ENCODE results near the gene PITPNC1.
"Not testable (repeated sequence)": the region's sequence is repeated elsewhere in the genome, so short reads cannot be mapped to it uniquely, and the experiment has no call there.

The PITPNC1 gene

DNA sequence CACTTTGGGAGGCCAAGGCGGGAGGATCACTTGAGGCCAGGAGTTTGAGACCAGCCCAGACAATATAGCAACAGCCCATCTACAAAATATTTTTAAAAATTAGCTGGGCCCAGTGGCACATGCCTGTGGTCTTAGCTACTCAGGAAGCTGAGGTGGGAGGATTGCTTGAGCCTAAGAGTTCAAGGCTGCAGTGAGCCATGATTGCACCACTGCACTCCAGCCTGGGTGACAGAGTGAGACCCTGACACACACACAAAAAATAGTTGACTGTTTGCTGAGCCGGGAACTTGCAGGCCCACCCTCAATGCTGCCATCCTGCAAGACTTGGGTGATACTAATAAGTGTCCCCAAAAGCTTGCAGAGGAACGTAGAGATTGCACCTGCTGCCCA lies 271.8 kb downstream of the PITPNC1 start:
- not testable (repeated sequence) for H3K9me3 Mint-ChIP-seq, H3K27me3 Mint-ChIP-seq, H3K27ac Mint-ChIP-seq, ATAC-seq, H3K4me3 Mint-ChIP-seq
- Mint-ChIP-seq H3K36me3 (peaks cover 19% of the 10 kb centered on the region), H3K4me1 (peaks cover 19% of the 10 kb centered on the region)

DNA sequence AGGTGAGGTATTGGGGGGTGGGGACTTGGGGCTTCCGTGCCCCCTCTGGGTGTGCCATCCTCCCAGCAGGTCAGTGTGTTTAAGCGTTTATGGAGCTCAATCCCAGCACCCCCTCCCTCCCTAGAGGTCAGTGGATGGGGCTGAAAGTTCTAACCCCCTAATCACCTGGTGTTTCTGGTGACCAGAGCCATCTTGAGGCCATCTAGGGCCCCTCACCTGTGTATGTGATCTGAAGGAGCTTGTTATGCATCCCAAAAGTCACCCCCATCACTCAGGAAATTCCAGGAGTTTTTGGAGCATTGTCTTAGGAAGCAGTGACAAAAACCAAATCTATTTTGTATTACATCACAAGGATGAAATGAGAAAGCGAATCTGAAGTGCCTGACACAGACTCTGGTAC lies 272.8 kb downstream of the PITPNC1 start:
- no peaks in the 10 kb centered on the region for H3K9me3 Mint-ChIP-seq
- peaks cover 22% of the 10 kb centered on the region for H3K36me3 Mint-ChIP-seq
- H3K4me1 Mint-ChIP-seq = peaks cover 19% of the 10 kb centered on the region
- H3K27ac Mint-ChIP-seq = peak overlapping the region; percentile 89
- H3K27me3 Mint-ChIP-seq = no peaks in the 10 kb centered on the region
- no peak for ATAC-seq
- H3K4me3 Mint-ChIP-seq = no peak overlapping the region

DNA sequence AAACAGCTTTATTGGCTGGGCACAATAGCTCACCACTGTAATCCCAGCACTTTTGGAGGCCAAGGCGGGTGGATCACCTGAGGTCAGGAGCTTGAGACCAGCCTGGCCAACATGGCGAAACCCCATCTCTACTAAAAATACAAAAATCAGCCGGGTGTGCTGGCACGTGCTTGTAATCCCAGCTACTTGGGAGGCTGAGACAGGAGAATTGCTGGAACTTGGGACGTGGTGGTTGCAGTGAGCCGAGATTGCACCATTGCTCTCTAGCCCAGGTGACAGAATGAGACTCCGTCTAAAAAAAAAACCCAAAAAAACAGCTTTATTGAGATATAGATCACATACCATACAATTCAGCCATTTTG lies 274.1 kb downstream of the PITPNC1 start:
- H3K4me1 Mint-ChIP-seq = peaks cover 25% of the 10 kb centered on the region
- H3K27me3 Mint-ChIP-seq, H3K9me3 Mint-ChIP-seq, ATAC-seq: not testable (repeated sequence)
- H3K4me3 Mint-ChIP-seq = peak overlapping the region; percentile 38
- peak overlapping the region; percentile 89 for H3K27ac Mint-ChIP-seq
- peaks cover 22% of the 10 kb centered on the region for H3K36me3 Mint-ChIP-seq

DNA sequence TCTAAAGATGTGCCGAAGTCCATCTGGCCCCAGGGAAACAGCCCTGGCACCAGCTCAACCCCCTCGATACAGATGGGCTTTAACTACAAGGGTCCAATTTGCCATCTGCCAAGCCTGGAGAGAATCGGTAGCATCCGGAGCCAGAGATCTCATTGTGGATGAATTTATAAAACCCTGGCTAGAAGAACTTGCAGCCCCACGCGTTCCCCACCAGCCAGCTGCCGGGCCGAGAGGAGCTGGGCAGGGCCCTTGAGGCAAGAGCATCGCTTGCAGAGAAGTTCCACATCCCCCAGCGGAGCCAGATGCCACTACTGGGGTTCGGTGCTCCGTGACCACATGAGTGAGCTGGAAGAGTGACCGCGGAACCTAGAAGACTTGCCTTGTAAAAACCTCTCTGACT lies 275.4 kb downstream of the PITPNC1 start:
- Mint-ChIP-seq H3K4me1 (peaks cover 34% of the 10 kb centered on the region), H3K27ac (peak overlapping the region; percentile 89), H3K9me3 (no peaks in the 10 kb centered on the region), H3K4me3 (no peak overlapping the region), H3K27me3 (no peaks in the 10 kb centered on the region), H3K36me3 (peaks cover 22% of the 10 kb centered on the region)
- no peak for ATAC-seq

DNA sequence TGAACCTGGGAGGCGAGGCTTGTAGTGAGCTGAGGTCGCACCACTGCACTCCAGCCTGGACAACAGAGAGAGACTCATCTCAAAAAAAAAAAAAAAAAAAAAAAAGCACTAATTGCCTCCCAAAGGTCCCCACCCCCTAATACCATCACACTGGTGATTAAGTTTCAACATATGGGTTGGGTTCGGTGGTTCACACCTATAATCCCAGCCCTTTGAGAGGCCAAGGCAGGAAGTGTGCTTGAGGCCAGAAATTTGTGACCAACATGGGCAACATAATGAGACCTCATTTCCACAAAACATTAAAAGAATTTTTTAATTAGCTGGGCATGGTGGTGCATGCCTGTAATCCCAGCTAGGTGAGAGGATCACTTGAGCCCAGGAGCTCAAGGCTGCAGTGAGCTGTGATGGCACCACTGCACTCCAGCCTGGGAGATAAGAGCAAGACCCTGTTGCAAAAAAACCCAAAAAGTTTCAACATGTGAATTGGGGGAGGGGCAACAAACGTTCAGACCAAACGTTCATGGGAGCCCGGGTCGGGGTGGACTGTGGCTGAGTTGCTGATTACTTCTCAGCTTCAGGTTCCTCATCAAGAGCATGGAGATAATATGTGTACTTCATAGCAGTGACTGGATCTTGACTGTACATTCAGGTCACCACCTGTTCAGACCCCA lies 278.5 kb downstream of the PITPNC1 start:
- Mint-ChIP-seq H3K36me3 (peaks cover 42% of the 10 kb centered on the region), H3K4me3 (no peak overlapping the region), H3K27ac (peak overlapping the region; percentile 71), H3K9me3 (peaks cover 13% of the 10 kb centered on the region), H3K27me3 (no peaks in the 10 kb centered on the region), H3K4me1 (peaks cover 26% of the 10 kb centered on the region)
- no peak for ATAC-seq

DNA sequence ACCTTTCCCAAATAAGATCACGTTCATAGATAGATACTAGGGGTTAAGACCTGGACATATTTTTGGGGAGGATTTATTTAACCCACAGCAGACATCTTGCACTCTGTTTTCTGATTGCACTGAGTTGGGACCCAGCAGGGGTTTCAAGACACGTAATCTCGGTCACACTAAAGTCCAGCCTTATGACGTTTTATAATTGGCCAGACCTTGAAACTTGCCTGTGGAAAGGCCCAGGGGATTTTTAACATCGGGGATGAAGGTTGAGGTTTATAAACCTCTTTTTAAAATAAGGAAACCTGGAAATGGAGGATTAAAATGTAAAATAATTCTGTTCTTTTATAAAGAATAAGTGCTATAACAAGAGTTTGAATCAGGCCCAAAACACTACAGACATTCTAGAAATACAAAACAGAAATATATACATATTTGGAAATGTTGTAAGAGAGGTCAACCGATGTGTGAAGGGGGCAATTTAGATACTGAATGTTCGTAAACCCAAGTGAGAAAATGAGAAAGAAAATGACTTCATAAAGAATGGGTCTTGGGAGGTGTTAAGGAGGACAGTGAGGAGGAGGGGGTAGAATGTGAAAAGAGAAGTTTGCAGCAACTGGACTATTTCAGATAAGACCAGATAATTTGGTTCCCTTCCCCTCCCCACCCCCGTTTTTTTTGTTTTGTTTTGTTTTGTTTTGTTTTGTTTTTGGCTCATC lies 279.6 kb downstream of the PITPNC1 start:
- Mint-ChIP-seq H3K27ac (peak overlapping the region; percentile 71), H3K9me3 (peaks cover 13% of the 10 kb centered on the region), H3K27me3 (no peaks in the 10 kb centered on the region), H3K4me1 (peaks cover 16% of the 10 kb centered on the region), H3K4me3 (no peak overlapping the region), H3K36me3 (peaks cover 50% of the 10 kb centered on the region)
- ATAC-seq = peak; percentile 76

DNA sequence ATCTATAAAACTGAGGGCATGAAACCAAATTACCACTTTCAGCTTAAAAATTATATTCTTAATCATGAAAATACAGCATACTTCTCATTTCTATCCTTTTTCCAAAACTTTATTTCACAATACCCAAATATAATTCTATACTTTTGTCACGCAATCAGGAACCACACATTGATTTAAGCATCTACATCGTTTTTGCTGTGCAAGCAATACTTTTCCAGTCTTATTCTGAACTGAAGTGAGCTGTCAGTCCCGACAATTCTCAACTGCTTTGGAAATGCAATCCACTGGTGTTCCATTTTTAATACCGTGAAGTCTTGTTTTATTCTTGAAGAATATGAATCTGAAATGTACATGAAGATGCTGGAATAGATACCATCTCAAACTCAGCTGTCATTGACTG lies 280.5 kb downstream of the PITPNC1 start:
- H3K27ac Mint-ChIP-seq = peak overlapping the region; percentile 71
- no peak for ATAC-seq
- H3K27me3 Mint-ChIP-seq = no peaks in the 10 kb centered on the region
- peaks cover 15% of the 10 kb centered on the region for H3K4me1 Mint-ChIP-seq
- peaks cover 47% of the 10 kb centered on the region for H3K36me3 Mint-ChIP-seq
- H3K9me3 Mint-ChIP-seq = peaks cover 13% of the 10 kb centered on the region
- no peak overlapping the region for H3K4me3 Mint-ChIP-seq

DNA sequence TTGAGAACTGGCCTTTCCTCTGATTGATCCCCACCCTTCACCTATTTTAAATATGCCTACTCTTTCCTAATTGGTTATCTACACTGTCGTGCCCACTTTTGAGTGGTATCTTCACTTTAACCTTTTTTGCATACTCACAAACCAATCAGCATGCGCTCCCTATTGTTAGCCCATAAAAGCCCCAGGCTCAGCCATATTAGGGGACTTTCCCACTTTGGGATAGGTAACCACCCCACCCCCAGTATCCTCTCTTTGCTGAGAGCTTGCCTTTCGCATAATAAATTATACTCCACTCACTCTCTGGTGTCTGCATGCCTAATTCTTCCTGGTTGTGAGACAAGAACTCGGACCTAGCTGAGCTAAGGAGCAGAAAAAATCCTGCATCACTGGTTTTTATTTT lies 281.2 kb downstream of the PITPNC1 start:
- Mint-ChIP-seq H3K9me3 (peaks cover 13% of the 10 kb centered on the region), H3K36me3 (peaks cover 44% of the 10 kb centered on the region), H3K27me3 (no peaks in the 10 kb centered on the region), H3K4me1 (peaks cover 15% of the 10 kb centered on the region), H3K4me3 (no peak overlapping the region), H3K27ac (no peak overlapping the region)
- no peak for ATAC-seq

DNA sequence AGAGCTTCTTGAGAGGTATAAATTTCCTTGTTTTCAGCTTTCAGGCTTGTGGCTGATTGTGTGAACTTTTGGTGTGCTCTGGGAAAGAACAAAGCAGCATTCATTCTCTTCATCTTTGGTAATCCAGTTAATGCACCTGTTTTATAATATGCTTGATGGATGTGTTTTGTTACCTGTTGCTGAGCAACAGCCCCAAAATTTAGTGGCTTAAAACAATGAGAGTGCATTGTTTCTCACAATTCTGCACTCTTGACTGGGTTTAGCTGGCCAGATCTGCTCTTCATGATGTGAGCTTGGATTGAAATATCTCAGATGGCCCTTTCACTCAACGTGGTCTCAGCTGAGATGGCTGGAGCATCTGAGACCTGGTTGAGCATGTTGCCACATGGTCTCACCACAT lies 281.9 kb downstream of the PITPNC1 start:
- Mint-ChIP-seq H3K27ac (no peak overlapping the region), H3K4me3 (no peak overlapping the region), H3K9me3 (peaks cover 13% of the 10 kb centered on the region), H3K36me3 (peaks cover 36% of the 10 kb centered on the region), H3K4me1 (peaks cover 15% of the 10 kb centered on the region), H3K27me3 (no peaks in the 10 kb centered on the region)
- ATAC-seq = no peak

DNA sequence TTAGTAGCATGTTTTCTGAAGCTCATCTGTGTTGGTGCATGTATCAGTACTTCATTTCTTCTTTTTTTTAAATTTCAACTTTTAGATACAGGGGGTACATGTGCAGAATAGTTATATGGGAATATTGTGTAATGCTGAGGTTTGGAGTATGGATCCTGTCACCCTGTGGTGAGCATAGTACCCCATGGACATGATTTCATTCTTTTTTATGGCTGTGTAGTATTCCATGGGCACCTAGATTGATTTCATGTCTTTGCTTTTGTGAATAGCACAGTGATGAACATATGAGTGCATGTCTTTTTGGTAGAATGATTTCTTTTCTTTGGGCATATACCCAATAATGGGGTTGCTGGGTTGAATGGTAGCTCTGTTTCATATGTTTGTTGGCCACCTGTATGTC lies 285.6 kb downstream of the PITPNC1 start:
- H3K36me3 Mint-ChIP-seq = peaks cover 32% of the 10 kb centered on the region
- H3K27ac Mint-ChIP-seq = no peak overlapping the region
- no peaks in the 10 kb centered on the region for H3K4me1 Mint-ChIP-seq

DNA sequence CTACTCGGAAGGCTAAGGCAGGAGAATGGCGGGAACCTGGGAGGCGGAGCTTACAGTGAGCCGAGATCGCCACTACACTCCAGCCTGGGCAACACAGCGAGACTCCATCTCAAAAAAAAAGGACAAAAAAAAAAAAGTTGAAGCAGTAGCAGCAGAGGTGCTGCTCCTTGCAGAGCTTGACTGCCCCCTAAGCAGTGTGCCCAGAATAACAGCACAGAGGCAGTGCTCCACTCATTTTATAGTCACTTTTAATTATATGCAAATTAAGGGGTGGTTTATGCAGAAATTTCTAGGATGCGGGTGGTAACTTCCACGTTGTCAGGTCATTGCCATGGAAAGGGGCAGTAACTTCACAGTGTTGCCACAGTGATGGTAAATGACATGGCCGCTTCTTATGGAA lies 286.4 kb downstream of the PITPNC1 start:
- peaks cover 10% of the 10 kb centered on the region for H3K9me3 Mint-ChIP-seq
- H3K27me3 Mint-ChIP-seq = no peaks in the 10 kb centered on the region
- ATAC-seq = no peak
- no peaks in the 10 kb centered on the region for H3K4me1 Mint-ChIP-seq
- no peak overlapping the region for H3K27ac Mint-ChIP-seq
- no peak overlapping the region for H3K4me3 Mint-ChIP-seq
- H3K36me3 Mint-ChIP-seq = peaks cover 29% of the 10 kb centered on the region

More for the DNA sequence above, 285.6 kb downstream of the PITPNC1 start:
- peaks cover 11% of the 10 kb centered on the region for H3K9me3 Mint-ChIP-seq
- no peak overlapping the region for H3K4me3 Mint-ChIP-seq
- ATAC-seq = no peak
- no peaks in the 10 kb centered on the region for H3K27me3 Mint-ChIP-seq

DNA sequence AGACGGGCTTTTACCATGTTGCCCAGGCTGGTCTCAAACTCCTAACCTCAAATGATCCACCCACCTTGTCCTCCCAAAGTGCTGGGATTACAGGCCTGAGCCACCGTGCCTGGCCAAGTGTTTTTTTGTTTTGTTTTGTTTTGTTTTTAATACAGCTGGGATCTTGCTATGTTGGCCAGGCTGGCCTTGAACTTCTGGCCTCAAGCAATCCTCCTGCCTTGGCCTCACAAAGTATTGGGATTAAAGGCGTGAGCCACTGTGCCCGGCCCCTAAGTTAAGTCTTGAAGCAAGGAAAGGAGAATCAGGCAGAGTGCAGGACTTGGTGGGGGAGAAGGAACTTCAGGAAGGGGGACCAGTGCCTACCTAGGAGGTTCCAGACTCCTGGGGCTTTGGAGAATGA lies 288.9 kb downstream of the PITPNC1 start:
- ATAC-seq = no peak
- H3K27ac Mint-ChIP-seq = no peak overlapping the region
- H3K27me3 Mint-ChIP-seq = no peaks in the 10 kb centered on the region
- H3K4me1 Mint-ChIP-seq = no peaks in the 10 kb centered on the region
- H3K36me3 Mint-ChIP-seq = peaks cover 19% of the 10 kb centered on the region
- H3K4me3 Mint-ChIP-seq = no peak overlapping the region
- peaks cover 3% of the 10 kb centered on the region for H3K9me3 Mint-ChIP-seq

DNA sequence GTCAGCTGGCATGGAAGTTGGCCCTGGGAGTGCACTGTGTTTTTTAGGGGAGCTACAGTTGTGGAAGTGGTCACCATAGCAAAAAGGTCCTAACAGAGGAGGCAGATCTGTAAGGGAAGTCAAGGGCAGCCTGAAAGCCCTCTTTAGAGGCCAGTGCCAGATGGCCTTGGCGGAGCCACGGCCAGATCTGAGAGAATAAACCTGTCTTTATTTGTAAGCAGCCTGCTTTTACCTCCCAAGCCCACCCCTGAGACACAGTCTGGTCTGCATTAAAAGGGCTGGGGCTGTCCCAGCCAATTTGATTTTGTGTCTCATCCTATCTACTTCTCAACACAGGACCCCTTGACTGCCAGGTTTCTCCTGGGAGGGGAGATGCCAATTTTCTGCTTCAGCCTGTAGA lies 289.6 kb downstream of the PITPNC1 start:
- Mint-ChIP-seq H3K27ac (no peak overlapping the region), H3K9me3 (peaks cover 3% of the 10 kb centered on the region)

DNA sequence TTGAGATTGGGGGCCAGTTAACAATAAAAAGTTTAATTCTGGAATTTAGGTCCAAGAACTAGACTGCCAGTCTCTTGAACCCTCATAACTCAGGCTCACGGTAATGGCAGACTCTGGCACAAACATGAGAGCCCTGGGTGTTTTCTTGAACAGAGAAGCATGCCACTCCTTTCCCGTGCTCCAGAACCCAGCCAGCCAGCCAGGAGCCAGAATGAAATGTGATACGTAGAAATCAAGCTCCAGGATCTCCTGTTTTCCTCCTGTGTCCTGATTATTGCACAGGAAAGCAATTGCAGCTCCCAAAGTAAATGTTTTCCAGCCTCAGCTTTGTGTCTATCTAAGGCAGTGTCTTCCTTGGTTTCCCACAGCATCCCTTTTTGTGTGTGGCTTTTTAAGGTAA lies 294.4 kb downstream of the PITPNC1 start:
- Mint-ChIP-seq H3K27ac (no peak overlapping the region), H3K4me3 (no peak overlapping the region), H3K27me3 (no peaks in the 10 kb centered on the region), H3K9me3 (peaks cover 3% of the 10 kb centered on the region), H3K4me1 (no peaks in the 10 kb centered on the region), H3K36me3 (peaks cover 9% of the 10 kb centered on the region)
- no peak for ATAC-seq

More for the DNA sequence above, 289.6 kb downstream of the PITPNC1 start:
- no peaks in the 10 kb centered on the region for H3K4me1 Mint-ChIP-seq
- H3K36me3 Mint-ChIP-seq = peaks cover 12% of the 10 kb centered on the region
- H3K4me3 Mint-ChIP-seq = no peak overlapping the region
- no peaks in the 10 kb centered on the region for H3K27me3 Mint-ChIP-seq
- ATAC-seq = no peak

DNA sequence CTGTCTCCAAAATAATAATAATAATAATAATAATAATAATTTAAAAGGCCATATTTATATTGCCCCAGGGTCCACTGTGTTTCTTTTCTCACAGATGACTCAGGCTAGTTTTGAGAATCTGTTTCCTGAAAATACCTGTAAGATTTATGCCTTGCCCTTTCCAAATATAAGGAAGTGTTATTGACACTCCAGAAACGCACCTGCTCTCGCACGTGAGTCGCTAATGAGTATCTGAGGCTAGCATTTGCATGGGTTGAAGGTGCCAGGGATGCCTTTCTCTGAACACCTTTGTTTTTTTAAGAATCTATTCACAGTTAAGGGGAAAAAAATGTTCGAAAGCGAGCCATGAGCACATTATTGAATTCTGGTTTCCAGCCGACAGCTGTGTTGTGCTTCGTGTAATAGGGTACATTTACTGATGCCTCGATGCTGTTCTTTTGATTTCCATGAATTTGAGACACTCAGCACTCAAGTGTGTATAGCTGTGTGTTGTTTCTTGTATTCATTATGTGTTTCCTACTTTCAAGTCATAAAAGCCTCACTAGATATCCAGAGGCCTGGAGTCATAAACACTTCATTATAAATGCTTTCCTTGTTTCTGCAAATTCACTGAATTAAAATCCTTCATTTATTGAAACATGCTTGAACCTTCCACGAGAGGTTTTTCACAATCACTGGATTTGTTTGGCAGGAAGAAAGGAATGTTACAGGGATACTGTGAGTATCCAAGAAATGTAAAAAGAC lies 295.7 kb downstream of the PITPNC1 start:
- no peak for ATAC-seq
- Mint-ChIP-seq H3K27ac (no peak overlapping the region), H3K9me3 (peaks cover 3% of the 10 kb centered on the region), H3K36me3 (peaks cover 17% of the 10 kb centered on the region), H3K27me3 (no peaks in the 10 kb centered on the region), H3K4me3 (no peak overlapping the region), H3K4me1 (no peaks in the 10 kb centered on the region)

DNA sequence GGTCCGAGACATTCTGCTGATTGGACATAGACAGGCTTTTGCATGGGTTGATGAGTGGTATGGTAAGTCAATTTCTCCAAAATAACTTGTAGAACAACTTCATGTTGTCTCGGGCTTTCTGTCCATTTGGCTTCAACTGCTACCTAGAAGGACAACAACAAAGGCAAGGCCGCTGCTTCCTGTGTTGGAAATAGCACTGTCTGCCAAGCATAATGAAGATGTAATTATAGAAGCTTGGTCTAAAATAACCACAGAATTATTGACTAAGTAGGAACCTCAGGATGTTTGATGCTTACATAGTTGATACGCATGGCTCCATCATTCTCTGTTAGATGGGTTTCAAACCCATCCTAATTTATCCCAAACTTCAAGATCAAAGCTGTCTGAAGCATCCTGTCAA lies 298.4 kb downstream of the PITPNC1 start:
- no peak for ATAC-seq
- Mint-ChIP-seq H3K27me3 (no peaks in the 10 kb centered on the region), H3K4me1 (peaks cover 12% of the 10 kb centered on the region), H3K27ac (no peak overlapping the region), H3K4me3 (no peak overlapping the region), H3K9me3 (no peaks in the 10 kb centered on the region), H3K36me3 (peaks cover 23% of the 10 kb centered on the region)

Data from stimulated activated memory B cell treated with anti-CD40 and anti-IgM and Interleukin-4, amounts not matched to agents 10 μg/mL and 1 μg/mL and 100 μg/mL, for 72 hours (primary cell).